NCI-H226 (cell line): Measurements from ENCODE around the gene HP1BP3.

Experiments
- DNase-seq: peaks from one replicate; pipeline ENCODE4 v3.0.0-alpha.2; 2015

The HP1BP3 gene

GRCh38 chr1:20763417-20763816 lies 23.7 kb downstream of the HP1BP3 start:
- DNase-seq, result no peak

- DNase-seq, result no peak
Measured at GRCh38 chr1:20760322-20760721, 26.8 kb downstream of the HP1BP3 start.

DNA sequence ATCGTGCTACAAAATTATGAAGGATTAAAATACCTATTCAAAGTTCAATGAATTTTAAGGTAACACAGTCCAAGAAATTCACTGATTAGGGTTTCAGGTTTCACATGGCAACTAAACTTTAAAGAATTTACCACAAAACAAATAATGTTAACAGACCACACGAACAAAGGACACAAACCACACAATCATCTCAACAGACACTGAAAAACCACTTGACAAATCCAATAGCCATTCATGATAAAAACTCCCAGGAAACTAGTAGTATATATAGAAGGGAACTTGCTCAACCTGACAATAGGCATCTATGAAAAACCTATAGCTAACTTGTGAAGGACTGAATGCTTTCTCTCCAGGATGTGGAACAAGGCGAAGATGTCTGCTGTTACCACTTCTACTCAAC lies 33.5 kb downstream of the HP1BP3 start:
- no peak for DNase-seq

GRCh38 chr1:20751462-20751990 lies 35.6 kb downstream of the HP1BP3 start:
- DNase-seq, result no peak

DNA sequence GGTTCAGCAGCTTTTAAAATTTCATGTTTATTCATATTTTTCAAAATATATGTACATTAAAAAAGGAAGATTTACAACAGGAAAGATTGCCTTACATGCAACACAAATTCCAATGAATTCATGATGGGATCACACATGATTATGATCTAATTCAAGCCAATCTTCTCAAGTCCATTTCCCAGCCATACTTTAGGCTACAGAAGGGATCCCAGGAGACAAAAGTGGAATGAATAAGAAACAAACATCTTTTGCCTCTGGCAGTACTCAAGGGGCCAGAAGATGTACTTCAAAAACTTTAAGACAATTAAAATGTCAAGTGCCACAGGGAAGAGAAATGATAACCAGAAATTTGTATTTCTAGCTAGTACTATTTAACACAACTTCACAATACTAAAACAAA lies 44.4 kb downstream of the HP1BP3 start:
- DNase-seq, result no peak

- DNase-seq, result no peak
Measured at GRCh38 chr1:20740781-20741180, 46.3 kb downstream of the HP1BP3 start.

GRCh38 chr1:20739225-20739624 lies 47.9 kb downstream of the HP1BP3 start:
- peak; percentile 48 for DNase-seq

DNA sequence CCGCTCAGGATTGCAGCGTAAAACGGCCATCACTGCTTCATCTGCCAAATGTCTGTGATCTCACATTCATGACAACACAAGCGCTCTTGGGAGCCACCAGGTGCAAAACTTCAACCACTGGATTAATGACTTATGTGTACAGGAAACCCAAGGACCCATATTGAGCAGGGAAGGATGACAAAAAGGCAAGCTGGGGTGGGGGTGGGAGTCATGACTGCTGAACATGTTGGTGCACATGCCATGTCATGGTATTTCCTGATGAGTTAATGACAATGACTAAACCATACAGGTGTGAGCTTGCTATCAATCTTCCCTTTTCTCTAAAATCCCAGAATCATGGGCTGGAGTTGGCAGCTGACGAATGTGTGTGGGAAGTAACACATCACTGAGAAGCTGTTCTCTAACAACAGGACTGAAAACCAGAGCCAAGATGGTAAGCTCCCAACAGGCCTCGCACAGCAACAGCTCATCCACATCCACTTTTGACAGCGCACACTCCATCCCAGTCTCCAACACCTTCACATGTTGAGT lies 51.5 kb downstream of the HP1BP3 start:
- DNase-seq, result no peak

GRCh38 chr1:20733360-20733975 lies 53.6 kb downstream of the HP1BP3 start:
- DNase-seq, result no peak

GRCh38 chr1:20732588-20733359 lies 54.3 kb downstream of the HP1BP3 start, which contains the start of gene SH2D5:
TSS of gene SH2D5 (minus strand) at chr1:20732703. CDS start at chr1:20728044, 4,659 bp downstream.
- DNase-seq, result peak; percentile 99

DNA sequence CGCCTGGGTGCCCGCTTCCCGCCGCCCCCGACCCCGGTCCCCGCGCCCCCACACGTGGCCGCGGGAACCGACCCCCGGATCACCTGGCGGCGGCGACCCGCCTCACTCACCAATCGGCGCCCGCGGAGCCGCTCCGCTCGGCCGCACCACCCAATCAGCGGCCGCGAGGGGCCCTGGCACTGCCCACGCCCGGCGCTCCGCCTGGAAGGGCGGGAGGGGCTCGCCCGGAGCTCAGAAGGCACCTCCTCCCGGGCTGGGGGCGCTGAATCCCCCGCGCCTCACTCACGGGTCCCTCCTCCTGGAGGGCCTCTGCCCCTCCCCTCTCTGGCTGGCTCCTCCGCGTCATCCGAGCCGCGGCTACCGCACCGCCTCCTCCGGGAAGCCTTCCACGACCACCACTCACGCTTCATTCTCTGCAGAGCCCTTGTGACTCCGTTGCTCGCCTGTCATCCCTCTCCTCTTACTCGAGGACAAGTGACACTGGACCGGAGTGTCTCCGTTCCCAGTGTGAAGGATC lies 55.0 kb downstream of the HP1BP3 start:
- DNase-seq, result peak; percentile 90

DNA sequence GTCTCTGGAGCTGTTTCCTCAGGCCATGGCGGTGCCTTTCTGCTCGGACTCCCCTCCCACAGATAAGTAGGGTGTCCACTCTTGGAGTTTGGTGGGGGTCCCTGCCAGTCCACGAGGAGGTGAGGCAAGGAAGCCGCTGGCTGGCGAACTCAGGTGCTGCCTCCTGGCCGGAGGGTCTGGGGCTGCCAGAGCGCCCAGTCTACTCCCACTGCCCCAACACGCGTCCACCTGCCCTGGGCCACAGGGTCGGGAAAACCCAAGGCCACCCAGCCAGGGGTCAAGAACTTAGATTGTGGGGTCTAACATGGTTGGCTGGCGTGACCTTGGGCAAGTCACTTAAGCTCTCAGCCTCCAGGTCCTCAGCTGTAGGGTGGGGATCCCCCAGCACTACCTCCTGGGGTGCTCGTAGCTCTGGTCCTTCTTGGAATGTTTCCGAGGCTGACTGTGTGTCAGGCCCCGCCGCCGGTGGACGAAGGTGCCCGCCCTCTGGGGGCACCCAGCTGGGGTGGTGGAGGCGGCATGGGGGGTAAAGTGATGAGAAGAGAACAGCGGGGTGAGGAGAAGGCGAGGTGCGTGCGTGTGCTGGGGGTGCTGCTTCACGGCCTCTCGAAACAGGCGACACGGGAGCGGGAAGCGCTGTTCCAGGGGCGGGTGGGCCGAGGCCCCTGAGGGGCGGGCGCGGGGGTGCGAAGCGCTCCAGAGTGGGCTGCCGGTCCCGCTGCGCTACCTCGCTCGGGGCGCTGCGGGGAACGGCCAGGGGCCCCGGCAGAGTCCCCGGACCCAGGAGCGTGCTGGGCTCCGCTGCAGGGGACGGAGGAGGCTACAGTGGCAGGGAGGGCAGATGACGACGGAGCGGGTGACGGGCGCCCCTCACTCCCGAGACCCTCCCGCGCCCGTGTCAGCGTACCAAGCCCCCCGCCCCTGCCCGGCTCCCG lies 55.8 kb downstream of the HP1BP3 start:
- no peak for DNase-seq

- DNase-seq, result no peak
Measured at GRCh38 chr1:20730690-20731056, 56.4 kb downstream of the HP1BP3 start.

- DNase-seq, result no peak
Measured at GRCh38 chr1:20729990-20730689, 57.0 kb downstream of the HP1BP3 start.

DNA sequence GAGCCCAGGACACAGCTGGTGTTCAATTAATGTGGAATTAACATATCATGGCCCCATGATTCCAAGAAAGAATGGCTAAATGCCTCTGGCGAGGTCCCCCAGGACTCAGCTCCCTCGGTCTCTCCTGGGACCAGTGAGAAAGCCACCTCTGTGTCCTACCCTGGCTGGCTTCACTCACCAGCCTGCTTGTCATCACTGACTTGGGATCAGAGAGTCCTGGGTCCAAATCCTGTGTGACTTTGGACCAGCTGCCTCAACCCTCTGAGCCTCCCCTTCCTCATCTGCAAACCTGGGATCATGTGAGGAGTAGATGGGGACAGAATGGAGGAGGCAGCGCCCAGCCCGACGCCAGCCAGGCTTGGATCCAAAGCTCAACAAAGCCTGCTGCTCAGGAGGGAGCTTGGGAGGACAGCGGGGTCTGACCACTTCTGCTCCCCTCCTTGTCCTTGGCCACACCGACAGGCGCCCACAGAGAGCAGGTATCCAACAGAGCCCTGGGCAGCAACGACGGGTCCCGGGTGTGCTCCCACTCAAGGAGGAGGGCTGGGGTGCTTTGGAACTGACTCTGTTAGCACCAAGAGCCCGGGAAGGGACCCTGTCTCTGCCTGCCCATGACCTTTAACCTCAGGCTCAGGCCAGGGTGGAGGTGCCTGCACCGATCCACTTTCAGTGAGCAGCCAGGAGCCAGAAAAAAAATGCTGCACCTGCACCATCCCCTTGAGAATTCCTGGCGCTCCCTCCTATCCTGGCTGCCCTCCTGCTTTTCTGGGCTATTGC lies 57.8 kb downstream of the HP1BP3 start:
- DNase-seq, result no peak

DNA sequence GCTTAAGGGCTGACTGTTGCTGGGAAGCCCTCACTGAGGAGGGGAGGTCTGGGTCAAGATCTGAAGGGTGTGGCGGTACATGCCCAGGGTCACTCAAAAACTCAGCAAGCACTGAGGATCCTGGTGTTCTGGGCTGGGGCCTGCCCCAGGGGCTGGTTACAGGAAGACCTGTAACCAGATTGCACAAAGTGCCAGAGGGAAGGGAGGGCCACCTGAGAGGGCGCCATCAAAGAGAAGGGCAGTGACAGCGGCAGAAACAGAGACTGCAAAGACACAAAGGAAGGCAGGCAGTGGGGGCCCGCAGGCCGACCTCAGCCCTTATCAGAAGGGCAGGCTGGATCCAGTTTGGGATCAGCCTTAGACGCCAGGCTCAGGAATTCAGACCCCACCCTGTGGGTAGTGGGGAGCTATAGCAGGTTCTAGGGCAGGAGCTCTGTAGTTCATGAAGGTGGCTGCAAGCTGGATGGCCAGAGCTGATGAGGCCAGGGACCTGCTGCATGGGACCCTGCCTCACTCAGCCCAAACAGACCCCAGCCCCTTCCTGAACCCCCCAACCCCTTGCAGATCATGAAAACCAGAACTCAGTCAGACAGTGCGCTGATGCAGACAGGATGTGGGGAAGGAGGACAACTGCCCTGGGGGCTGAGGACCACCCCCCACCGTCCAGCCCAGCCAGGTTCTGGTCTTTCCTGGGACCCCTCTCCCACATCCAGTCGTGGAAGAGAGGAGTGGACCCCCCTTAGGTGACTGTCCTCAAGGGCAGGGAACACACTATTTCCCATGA lies 58.5 kb downstream of the HP1BP3 start:
- DNase-seq, result no peak

- DNase-seq, result no peak
Measured at GRCh38 chr1:20727746-20728316, 59.3 kb downstream of the HP1BP3 start.

DNA sequence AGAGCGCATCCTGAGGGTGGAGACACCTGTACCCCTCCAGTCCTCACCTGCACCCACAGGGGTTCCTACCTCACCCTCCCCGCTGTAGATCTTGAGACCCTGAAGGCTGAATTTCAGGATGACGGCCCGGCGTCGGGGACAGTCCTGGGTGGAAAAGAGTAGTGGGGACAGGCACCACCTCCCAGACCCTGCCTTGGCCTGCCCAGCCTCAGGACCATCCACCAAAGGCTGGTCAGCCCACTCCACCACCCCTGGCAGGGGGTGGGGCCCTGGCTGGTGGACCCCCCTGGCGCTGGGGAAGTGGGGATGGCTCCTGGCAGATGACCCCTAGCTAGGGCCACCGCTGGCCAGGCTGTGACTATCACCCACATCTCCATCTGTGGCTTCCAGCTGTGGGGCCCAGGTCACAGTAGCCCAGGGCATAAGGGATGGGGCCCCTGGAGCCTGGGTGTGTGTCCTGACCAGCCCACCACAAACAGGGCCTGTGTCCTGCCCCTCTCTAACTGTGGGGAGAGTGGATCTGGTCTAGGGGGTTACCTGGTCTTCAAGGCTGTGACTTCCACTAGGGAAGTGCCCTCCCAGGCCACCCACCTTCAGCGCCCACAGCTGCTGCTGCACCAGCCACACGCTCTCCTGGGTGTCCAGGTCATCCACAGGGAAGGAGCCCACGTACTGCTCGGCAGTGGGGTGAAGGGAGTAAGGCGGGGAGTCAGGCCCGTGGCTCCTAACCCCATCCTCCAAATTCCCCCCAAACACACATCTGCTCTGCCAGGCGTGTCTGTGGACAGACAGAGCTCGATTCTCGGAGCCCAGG lies 60.0 kb downstream of the HP1BP3 start:
- no peak for DNase-seq
